ENCODE data around the gene PIGV.

DNA sequence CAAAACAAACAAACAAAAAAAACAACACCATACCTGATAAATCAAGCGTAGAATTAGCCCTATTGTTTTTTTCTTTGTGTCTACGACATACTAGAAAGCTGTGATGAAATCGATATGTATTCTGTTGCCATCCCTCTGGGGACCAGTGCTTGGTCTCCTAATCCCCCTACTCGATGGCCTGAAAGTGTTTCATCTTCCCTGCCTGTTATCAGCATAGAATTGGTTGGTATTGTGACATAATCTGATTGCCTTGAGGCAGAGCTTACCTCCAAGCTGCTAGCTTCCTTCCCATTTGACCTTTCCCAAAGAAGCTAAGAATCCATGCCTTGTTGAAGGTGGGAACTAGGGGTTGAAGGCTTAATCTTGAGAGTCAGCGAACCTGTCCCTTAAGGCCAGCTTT lies 40.7 kb upstream of the PIGV start:
- TF ChIP-seq FOXK2 (IDR thresholded peaks at IDR 0.05) (no peak), SUZ12 (IDR thresholded peaks at IDR 0.05) (no peak), FOXA1 (IDR thresholded peaks at IDR 0.05) (no peak), BHLHE40 (IDR thresholded peaks at IDR 0.05; ENCODE audit: borderline replicate concordance) (no peak), FOXM1 (IDR thresholded peaks at IDR 0.05; ENCODE audit: borderline replicate concordance) (no peak), NFRKB (IDR thresholded peaks at IDR 0.05) (no peak), ELF4 (IDR thresholded peaks at IDR 0.05) (no peak), SP1 (IDR thresholded peaks at IDR 0.05) (no peak), ARNT (IDR thresholded peaks at IDR 0.05) (no peak), CTBP1 (IDR thresholded peaks at IDR 0.05; ENCODE audit: borderline replicate concordance) (no peak), HDGF (IDR thresholded peaks at IDR 0.05; ENCODE audit: borderline replicate concordance) (no peak), TARDBP (IDR thresholded peaks at IDR 0.05) (no peak)
- TF ChIP-seq, protein P1, sequence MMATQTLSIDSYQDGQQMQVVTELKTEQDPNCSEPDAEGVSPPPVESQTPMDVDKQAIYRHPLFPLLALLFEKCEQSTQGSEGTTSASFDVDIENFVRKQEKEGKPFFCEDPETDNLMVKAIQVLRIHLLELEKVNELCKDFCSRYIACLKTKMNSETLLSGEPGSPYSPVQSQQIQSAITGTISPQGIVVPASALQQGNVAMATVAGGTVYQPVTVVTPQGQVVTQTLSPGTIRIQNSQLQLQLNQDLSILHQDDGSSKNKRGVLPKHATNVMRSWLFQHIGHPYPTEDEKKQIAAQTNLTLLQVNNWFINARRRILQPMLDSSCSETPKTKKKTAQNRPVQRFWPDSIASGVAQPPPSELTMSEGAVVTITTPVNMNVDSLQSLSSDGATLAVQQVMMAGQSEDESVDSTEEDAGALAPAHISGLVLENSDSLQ (IDR thresholded peaks at IDR 0.05) = no peak
